ENCODE measurements around the gene FLII. TPM values are rescaled to one million over a fixed set of nuclear protein-coding genes. Genes with fewer than 3 reads are reported as not detected.

Gene FLII
- total RNA-seq, 1 donor from 2014 or later, result 183 TPM

DNA sequence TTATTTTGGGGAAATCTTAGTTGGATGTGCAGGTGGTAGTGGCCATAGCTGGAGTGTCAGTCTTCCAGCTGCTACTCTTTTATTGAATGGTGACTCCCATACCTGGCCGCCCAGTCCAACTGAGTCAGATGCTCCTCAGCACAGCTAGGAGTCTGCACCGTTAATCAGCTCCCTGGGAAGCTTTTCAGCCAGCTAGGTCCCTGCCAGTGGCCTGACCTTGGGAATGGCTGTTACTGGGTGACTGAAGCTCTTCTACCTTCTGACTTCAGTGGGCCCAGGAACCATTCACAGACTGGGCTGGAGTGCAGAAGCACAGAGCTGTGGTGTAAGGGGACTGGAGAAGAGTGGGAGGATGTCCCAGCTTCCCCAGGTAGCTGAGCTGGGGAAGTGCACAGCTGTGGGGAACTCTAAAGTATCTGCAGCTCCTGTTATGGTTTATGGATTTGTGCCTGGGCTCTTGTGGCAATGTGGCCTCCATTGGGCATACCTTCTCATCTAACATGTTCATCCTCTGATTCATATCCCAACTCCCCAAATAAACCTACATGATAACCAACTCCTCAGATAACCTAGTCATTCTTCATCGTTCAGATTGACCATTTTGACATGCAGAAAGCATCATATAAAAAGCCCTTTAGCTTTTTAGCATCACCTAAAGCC is 60.9 kb downstream of the FLII start:
- H3K36me3 Mint-ChIP-seq (ENCODE audit: low read depth), result peaks cover 2% of the 10 kb centered on the region
- no peak for DNase-seq (ENCODE audit: low read depth, low spot score)
- no peaks in the 10 kb centered on the region for H3K27me3 Mint-ChIP-seq (ENCODE audit: low read depth)
- TF ChIP-seq, protein P1, sequence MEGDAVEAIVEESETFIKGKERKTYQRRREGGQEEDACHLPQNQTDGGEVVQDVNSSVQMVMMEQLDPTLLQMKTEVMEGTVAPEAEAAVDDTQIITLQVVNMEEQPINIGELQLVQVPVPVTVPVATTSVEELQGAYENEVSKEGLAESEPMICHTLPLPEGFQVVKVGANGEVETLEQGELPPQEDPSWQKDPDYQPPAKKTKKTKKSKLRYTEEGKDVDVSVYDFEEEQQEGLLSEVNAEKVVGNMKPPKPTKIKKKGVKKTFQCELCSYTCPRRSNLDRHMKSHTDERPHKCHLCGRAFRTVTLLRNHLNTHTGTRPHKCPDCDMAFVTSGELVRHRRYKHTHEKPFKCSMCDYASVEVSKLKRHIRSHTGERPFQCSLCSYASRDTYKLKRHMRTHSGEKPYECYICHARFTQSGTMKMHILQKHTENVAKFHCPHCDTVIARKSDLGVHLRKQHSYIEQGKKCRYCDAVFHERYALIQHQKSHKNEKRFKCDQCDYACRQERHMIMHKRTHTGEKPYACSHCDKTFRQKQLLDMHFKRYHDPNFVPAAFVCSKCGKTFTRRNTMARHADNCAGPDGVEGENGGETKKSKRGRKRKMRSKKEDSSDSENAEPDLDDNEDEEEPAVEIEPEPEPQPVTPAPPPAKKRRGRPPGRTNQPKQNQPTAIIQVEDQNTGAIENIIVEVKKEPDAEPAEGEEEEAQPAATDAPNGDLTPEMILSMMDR (conservative IDR thresholded peaks at IDR 0.05), result no peak
- no peak overlapping the region for H3K4me3 Mint-ChIP-seq
- H3K4me1 Mint-ChIP-seq, result no peaks in the 10 kb centered on the region
- H3K27ac Mint-ChIP-seq (ENCODE audit: unreplicated experiment), result no peak overlapping the region
- H3K9me3 Mint-ChIP-seq, result no peaks in the 10 kb centered on the region

DNA sequence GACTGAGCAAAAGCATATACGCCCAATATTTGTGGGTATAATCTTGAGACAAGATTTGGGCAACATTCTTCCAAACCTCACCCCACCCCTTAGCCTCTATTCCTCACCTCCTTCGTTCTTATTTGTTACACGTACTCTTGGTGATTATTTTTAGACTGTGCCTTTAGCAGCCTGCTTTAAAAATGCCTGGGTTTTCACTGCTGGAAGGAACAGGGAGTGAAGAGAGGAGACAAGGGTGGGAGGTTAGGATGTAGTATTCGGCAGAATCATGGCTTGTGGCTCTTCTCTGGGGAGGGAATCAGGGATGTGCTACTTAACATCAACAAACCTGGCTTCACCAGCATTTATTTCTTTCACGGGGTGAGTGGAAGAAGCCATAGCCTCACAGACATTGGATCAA is 63.3 kb downstream of the FLII start:
- H3K36me3 Mint-ChIP-seq (ENCODE audit: low read depth), result peaks cover 5% of the 10 kb centered on the region
- H3K27me3 Mint-ChIP-seq (ENCODE audit: low read depth), result no peaks in the 10 kb centered on the region
- H3K27ac Mint-ChIP-seq (ENCODE audit: unreplicated experiment), result no peak overlapping the region
- DNase-seq (ENCODE audit: low read depth, low spot score), result no peak
- TF ChIP-seq, protein P1 (conservative IDR thresholded peaks at IDR 0.05), result no peak
- peaks cover 12% of the 10 kb centered on the region for H3K4me1 Mint-ChIP-seq
- no peak overlapping the region for H3K4me3 Mint-ChIP-seq
- no peaks in the 10 kb centered on the region for H3K9me3 Mint-ChIP-seq

Other genes starting within 250 kb of the FLII start
- 20.3 and 23.1 TPM in 2 replicates for gene ATPAF2, start 219.6 kb downstream of the FLII start, total RNA-seq
- 11.8 and 12.2 TPM in 2 replicates for gene GID4, start 219.3 kb downstream of the FLII start, total RNA-seq
- gene DRG2, start 170.8 kb downstream of the FLII start, total RNA-seq, result 40.3 and 41.5 TPM in 2 replicates
- 1.3 and 1.6 TPM in 2 replicates for gene MYO15A, start 150.0 kb downstream of the FLII start, total RNA-seq
- gene ALKBH5, start 74.9 kb downstream of the FLII start, total RNA-seq, result 104 and 109 TPM in 2 replicates
- gene LLGL1, start 33.1 kb downstream of the FLII start, total RNA-seq, result 93.3 and 99.3 TPM in 2 replicates
- 8.8 and 12.2 TPM in 2 replicates for gene MIEF2, start 1.9 kb upstream of the FLII start, total RNA-seq
- 98.5 and 107 TPM in 2 replicates for gene TOP3A, start 56.3 kb upstream of the FLII start, total RNA-seq
- 20.2 and 20.8 TPM in 2 replicates for gene SMCR8, start 56.6 kb upstream of the FLII start, total RNA-seq
- 43.9 and 44.6 TPM in 2 replicates for gene SHMT1, start 104.8 kb upstream of the FLII start, total RNA-seq
- gene EVPLL, start 119.0 kb upstream of the FLII start, total RNA-seq, result not detected in 2 replicates
- gene LGALS9C, start 218.1 kb upstream of the FLII start, total RNA-seq, result not detected in 2 replicates